Suppressor macrophage treated with lipopolysaccharide for 4 hours (primary cell): Measurements from ENCODE around the gene THEM5.

Experiments
- DNase-seq: peaks from one replicate; pipeline ENCODE4 v3.0.0-alpha.2; 2020

Gene THEM5

DNA sequence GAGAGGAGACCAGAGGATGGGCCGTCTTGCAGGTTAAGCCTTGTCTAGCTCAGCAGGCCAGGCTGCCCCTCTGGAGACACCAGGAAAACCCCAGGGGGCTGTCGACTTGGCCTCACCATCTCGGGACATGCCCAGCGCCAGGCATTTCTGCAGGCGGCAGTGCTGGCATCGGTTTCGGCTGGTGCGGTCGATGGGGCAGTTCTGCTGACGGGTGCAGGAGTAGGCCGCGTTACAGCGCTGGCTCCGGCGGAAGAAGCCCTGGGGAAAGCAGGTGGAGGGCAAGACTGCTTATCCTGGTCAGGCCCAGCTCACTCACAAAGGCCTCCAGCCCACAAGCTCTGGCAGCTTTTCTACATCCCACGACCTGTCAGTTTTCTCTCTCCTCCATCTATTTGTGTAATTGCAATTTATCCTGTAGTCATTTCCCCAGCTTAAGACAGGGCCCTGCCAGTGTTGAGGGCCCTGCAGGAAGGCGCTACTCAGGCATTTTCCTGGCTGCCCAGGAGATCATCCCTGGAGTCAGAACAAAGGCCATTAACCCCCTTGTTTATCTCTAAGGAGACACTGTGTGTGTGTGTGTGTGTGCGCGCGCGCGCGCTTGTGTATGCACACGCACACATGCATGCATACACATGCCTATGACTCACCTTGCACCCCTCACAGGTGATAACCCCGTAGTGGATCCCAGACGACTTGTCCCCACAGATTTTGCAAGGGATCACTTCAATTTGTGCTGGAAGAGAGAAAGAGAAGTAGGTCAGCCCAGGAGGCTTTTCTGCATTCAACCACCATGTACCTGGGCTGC is 36.8 kb downstream of the THEM5 start:
- DNase-seq = no peak

DNA sequence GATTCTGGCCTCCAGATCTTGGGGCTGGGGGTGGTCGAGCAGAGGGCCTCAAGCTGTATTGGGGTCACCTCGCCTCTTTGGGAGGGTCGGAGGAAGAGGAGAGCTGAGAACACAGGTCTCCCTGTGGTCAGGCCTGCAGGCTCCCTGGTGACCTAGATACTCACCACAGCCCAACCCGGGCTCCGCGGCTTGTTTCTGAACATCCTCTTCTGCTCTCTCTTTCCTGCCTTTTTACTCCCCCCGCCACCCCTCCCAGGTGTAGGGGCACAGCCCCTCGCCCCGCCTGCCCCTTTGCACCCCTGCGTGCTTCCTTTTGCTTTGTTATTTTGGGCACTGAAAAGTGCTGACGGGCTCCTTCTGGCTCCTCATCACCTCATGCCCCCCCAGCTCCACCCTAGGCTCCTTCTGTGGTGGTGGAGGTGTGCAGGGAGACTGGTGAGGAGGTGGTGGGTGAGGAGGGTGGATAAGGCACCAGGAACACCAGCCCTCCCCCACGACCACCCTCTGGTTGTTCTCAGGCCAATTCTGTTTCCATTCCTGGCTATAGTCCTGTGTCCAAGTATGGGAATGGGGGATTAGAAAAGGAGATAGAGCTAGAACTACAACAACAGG is 37.7 kb downstream of the THEM5 start:
- no peak for DNase-seq

DNA sequence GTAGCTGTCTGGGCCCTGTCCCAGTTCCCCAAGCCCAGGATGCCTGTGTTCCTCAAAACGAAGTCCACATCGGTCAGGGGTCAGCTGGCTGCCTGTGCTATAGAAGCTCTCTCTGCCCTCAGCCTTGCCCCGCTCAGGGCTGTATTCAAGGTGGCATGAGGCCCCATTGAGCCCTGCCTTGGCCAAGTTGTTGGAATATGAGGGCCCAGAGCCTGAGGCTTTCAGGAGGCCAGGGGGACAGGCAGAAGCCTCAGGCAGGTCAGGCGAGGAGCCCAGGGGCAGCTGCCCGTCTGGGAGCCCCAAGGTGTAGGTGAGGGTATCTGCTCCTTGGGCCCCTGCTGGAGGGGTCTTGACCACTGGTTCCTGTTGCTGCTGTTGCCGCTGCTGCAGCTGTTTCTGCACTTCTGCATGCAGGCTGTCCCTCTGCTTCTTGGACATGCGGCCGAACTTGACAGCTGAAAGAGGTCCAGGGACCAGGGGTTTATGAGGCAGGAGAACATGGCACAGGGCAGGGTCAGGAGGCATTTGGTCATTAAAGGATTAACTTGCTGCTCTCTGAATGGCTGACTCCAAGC is 38.5 kb downstream of the THEM5 start:
- DNase-seq = no peak

DNA sequence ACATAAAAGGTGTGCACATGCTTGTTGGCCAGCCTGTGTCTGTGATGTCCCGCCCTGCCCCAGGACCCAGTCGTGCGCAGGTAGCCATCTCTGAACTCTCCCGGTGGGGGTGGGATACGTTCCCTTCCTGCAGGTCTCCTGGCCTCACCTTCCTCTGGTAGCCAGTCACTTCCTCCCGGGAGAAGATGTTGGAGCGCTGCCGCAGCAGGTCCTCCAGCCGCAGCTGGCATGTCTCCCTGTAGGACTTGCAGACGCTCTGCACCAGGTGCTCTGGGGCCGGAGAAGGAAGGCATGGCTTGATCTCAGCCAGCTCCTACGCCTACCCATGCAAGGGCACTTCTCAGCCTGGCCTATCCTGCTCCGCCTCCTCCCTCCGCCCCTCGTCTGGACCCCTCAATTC is 39.1 kb downstream of the THEM5 start:
- DNase-seq = no peak

DNA sequence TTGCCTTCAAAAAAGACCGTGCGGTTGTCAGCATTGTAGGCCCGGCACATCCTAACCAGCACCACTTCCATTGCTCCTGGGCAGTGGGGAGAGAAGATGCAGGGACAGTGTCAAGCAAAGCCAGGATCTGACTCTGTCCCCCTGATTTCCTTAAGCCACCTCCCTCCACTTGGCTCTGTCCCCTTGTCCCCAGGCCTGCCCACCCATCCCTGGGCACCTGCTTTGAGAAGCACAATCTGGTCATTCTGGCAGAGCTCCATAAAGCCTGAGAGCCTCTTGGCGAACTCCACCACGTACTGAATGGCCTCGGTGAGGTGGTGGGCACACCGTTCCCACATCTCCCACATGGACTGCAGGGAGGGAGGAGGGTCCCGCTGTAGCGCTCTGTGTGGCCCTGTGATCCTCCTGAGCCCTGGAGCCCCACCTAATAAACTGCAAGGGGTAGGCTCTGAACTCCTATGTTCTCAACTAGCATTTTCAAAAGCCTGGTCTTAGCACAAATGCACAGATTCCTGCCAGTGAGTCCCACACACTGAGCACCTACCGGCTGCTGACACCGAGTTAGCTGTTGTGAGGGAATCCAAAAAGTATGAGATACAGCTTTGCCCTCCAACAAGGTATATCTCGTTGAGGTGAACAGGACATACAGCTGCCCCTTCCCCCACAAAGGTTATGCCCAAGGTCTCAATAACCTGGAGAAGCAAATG is 40.1 kb downstream of the THEM5 start:
- DNase-seq = no peak

DNA sequence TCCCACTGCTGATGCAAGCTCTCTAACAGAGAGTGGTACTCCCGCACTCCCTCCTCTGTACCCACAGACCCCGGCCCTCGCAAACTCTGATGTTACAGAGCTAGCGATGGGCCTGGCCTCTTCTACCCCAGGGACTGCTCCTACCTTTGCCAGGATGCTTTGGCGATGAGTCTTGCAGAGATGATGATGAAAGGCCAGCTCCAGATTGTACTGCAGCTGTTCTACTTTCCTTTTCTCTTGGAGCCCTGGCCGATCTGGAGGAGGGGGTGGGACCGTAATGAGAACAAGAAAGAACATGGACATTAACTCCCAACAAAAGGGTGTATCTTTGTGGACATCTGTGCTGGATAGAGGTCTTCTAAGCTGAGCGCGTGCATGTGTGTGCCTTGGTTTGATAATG is 42.3 kb downstream of the THEM5 start:
- no peak for DNase-seq

DNA sequence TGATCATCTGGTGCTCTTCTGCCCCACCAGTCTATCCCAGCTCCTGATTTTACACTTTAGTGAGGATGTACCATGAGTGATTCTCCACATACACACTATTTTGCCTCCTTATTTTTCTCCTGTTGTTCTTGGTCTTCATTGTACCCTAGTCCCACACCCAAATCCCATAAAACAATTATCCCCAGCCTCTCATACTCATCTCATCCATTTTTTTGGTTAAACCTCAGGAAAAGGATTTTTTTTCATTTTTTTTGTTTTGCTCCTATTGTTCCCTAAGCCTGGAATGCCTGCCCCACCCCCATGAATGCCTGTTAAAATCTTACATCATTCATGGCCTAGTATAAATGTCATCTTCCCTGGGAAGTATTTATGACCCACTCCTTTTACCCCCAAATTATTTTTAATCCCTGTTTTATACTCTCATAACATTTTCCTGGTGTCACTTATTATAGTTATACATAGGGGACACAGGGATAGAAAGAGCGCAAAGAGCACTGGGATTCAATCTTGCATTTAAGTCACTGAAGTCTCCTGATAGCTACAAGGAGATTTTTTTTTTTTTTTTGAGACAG is 43.4 kb downstream of the THEM5 start:
- DNase-seq = no peak

DNA sequence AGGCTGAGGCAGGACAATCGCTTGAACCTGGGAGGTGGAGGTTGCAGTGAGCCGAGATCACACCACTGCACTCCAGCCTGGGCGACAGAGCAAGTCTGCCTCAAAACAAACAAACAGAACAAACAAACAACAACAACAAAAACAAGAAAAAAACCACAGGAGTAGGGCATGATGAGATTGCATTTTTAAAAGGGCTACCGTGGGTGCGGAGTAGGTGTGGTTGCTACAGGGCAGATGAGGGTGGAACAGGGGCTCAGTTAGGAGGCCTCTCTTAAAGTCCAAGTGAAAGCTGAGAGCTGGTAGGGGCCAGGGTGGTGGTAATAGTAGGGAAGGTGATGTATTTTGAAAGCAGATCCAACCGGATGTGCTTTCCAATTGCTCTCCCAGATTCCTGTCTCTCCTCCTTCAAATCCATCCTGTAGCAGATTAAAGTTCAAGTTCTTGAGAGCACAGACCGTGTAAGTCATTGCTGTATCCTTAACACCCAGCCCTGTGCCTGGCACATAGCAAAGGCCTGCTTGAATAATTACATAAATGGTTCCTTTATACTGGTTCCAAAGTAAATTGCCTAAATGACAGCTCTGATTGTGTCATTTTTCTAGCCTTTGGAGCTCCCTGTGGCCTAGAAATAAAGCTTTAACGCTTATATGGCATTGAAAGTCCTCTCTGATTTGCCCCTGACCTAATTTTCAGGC is 44.1 kb downstream of the THEM5 start:
- no peak for DNase-seq

DNA sequence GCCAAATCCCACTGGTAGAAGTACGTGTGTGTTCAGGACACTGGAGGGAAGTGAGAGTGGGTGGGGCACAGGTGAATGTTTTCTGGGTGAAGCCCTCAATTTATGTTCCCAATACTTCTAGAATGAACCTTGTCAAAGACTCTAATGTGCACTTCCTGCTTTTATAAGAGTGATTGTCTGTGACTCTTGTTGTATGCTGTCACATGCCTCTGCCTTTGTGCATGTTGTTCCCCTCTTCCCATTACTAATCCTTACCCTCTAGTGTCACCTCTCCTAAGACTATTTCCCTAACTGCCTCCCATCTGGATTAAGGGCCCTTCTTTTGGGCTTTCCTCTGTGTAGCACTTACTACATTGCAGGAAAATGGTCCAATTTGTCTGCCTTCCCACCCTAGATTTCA is 45.7 kb downstream of the THEM5 start:
- no peak for DNase-seq

DNA sequence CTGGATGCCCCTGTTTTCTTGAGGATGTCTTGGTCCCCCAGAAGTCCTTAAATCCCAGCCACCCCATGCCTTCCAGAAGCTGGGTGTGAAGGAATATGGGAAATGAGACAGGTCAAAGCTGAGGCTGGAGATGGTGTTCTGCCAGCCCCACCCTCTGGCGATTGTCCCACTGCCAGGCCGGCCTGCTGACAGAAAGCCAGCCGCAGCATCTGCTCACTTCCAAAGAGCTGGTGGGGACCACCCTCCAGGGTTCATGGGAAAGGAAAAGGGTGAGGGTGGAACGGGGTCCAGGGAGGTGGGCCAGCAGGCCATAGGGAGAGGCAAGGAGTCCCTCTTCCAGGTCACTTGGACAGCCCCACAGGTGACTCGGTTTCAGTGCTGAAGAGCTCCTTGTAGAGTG is 46.4 kb downstream of the THEM5 start:
- DNase-seq = no peak

DNA sequence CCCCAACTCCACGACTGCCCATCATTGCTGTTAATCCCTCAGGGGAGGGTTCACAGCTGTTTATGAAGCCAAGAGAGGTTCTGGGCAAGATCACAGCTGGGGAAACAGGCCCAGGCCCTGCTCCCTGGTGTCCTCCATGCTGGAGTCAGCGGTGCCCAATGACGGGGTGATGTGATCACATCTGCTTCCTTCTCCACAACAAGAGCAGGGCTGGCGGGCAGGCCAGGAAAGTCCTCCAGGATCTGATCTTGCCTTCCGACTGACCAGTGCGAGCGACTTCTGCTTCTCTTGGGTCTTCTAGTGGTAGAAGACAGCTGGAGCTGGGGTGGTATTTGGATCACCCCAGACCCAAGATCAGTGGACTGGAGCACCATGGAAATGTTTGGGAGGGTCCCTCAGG is 47.3 kb downstream of the THEM5 start:
- DNase-seq = no peak

DNA sequence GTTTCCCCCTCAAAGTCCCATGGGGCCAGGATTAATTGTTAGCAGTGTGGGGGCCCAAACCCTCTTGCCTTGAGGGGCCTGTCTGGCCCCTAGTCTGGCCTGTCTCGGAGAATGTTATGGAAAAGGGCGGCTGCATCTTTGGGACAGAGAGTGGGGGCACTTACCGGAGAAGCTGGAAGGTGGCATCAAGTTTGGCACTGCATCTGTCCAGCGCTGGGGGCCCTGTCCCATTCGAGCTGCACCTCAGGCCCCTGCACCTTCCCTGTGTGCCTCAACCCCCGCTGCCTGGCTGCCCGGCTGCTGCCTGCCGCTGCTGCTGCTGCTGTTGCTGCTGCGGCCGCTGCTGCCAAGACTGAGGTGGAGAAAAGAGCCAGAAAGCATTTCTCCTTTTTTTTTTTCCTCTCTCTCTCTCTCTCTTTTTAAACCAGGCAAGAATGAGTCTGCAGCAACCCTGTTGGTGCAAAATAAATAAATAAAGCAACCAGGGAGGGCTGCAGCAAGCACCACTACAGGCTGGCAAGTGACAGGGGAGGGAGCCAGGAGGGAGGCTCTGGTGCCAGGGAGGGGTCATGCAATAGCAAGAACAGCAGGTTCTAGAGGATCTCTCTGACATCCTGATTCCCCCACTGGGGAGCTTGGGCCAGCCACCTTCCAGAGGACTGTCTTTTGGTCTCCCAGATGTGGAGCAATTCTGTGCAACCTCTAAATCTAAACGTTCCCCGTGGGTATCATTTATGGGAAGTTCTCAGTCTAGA is 48.3 kb downstream of the THEM5 start, which contains the start of gene LINGO4:
TSS of gene LINGO4 (minus strand) at position 354 of the 755 bp plus-strand sequence. CDS start 2,715 bp downstream, outside the sequence.
- no peak for DNase-seq

DNA sequence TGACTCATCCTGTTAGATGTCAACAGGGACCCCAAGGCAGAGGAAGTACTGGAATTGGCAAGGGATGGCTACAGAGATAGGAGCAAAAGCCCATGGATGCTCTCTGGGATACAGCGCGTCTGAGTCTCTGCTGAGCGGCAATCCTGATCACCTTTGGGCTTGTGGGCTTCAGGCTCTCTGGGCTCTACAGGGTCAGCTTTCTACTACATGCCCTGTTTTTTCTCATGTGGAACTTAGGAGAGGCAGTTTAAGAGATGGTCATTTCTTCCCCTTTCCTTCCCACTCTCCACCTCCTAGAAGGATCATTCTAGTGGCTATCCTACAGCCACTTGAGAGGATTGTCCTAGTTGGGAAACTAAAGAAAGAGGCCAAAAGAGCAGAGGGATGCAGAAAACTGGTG is 49.6 kb downstream of the THEM5 start:
- DNase-seq = no peak

DNA sequence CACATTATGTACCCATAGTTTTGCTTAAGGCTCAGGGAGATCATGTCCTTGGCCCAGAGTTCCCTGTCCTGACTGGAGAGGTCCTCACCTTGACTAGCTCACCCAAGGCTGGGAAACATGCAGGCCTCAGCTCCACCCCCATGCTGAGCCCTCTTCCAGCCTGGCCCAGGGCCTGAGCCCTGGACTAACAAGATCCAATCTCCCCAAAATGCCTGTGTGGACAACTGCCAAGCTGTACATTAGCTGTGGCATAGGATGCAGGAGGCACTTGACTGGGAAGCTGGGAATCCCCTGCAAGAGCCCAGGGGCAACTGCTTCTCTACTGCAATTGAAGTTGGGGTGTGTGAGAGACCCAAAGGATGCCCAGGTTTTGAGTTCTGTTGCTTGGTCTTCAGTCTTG is 50.3 kb downstream of the THEM5 start:
- DNase-seq = no peak

DNA sequence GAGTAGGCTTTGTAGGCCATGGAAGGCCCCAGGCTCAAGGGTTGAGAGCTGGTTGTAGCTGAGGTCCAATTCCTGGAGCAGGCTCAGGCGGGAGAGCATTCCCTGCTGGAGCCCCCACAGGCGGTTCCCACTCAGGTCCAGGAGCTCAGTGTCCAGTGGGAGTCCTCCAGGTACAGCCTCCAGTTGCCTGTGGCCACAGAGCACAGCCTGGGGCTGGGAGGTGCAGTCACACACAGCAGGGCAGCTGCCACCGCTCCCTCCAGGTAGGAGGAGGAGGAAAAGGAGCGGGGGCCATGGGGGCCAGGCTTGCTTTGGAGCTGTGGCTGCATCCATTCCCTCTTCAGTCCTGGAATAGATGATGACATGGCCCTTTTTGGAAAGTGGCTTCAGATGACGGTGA is 51.1 kb downstream of the THEM5 start:
- no peak for DNase-seq

DNA sequence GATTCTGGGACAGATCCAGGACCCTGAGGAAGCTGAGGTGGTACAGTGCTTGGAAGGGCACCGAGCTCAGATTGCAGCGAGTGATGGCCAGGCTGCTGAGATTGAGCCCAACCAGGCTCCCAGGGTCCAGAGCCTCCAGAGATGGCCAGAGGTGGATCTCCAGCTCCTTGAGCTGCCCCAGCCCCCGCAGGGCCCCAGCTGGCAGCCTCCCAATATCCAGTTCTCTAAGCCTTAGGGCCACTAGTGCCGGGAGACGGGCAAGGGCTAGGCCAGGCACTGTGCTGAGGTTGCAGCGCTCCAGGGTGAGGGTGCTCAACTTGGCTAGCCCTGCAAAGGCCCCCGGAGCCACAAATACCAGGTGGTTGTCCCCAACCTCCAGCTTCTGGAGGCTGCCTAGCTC is 51.7 kb downstream of the THEM5 start:
- no peak for DNase-seq

DNA sequence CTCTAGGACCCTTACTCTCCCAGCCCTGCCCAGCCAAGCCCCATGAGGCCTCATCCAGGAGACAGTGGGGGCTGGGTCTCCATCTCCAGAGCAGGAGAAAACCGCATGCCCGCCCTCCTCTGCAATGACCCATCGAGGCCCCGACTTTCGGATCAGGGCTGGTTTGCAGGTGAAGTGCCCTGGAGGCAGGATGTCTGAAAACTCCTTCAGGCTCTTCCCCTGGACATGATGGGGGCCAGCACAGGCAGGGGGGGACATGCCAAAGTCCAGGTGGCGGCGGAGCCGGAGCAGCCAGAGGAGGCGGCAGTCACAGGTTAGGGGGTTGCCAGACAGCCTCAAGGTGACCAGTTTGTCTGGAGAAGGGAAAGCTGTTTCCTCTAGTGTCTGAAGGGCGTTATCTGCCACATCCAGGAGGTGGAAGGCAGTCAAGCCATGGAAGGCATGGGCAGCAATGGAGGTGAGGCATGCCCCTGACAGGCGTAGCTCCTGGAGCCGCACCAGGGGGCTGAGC is 52.1 kb downstream of the THEM5 start:
- no peak for DNase-seq

DNA sequence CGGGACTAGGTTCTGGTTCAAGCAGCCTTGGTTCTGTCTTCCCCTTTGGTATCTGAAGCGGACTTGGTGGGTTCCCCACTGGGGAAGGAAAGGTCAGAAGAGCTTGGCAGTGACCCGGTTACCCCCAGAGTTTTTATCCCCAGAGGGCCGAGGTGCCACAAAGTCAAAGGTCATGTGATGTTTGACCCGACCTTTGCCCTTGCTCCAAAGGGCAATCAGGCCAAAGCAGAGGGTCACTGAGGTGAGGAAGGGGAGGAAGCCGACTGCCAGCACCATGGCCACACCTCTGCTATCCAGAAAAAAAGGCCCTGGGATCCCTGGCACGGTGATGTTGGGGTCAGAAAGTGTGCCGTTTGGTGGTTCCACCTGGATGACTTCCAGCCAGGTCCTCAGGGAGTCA is 52.7 kb downstream of the THEM5 start:
- no peak for DNase-seq

DNA sequence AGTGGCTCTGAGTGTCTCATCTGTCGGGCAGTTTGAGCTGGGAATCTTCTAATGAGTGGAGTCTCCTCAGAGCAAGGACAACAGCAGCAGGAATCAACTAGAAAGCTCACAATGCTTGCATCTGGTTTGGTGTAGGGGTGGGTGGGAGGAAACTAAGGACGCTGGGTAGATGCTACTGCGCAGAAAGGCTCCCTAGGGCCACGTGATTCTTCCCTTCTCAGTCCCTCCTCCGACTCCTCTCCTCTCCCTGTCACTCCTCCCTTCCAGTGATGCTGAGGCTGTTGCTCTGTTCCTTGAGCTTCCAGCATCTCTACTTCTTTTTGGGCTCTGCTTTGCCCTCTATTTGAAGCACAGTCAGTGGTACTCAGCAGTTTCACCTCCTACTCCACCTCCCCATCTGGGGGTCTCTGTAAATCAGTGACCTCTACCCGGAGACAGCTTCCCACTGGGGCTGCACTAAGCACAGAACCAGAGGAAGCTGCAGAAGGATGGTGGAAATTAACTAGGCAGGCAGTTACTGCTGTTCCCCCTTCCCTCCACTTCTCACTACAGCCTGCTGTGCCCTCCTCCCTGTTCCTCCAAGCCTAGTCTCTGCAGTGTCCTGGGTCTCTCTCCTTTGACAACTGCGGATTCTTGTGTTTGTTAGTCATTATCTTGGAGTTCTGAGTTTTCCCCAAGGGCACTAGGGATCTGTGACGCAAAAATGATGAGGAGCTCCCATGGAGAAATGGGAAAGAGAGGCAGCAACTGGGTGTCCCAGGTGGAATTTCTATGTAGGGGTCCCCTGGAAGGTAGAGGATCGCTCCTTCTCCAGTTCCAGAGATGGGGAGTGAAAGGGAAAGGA is 54.1 kb downstream of the THEM5 start:
- DNase-seq = no peak

DNA sequence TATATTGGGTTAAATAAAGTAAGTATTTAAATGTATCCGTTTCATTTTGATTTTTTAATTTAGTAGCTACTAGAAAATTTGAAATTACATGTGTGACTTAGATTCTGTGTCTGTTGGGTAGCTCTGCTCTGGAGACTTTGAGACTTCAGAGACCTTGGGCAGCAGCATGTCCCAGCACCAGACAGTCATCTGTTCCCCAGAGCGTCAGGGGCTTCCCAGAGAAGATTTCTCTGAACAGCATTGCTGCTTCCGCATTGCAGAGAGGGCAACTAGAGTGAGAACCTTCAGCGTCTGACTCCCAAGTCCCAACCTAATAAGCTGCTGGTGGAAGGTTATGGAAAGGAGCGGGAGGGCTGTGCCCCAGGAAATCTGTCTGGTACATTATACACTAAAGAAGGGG is 54.9 kb downstream of the THEM5 start:
- DNase-seq = no peak
